ENCODE measurements around the gene ESRP2. TPM values are rescaled to one million over a fixed set of nuclear protein-coding genes. Genes with fewer than 3 reads are reported as not detected.

Gene ESRP2
- total RNA-seq, 4 donors from 2014 or later: 0.13 to 2.9 TPM; not detected in 2

- peak overlapping the region; percentile 66 to 91 for H3K4me3 ChIP-seq
- ATAC-seq: no peak
- 49 to 60% methylated on average over 5 to 8 of the region's 11 CpGs for WGBS, 2 donors (ENCODE audit: low coverage in 1 of 2)
- no peaks in the 10 kb centered on the region for H3K27me3 ChIP-seq
- H3K36me3 ChIP-seq: peaks cover 0 to 26% of the 10 kb centered on the region in 2 donors
- no peaks in the 10 kb centered on the region for H3K9me3 ChIP-seq
- H3K4me1 ChIP-seq: peaks cover 0 to 53% (median 15%) of the 10 kb centered on the region in 3 donors
- TF ChIP-seq EP300 (IDR thresholded peaks at IDR 0.05) (no peak), POLR2A (IDR thresholded peaks at IDR 0.05) (no peak), CTCF (IDR thresholded peaks at IDR 0.05) (no peak), POLR2AphosphoS5 (IDR thresholded peaks at IDR 0.05) (no peak)
- H3K27ac ChIP-seq: peak overlapping the region; percentile 82 to 98 (median 97)
Measured at GRCh38 chr16:68263559-68264127, 27.7 kb upstream of the ESRP2 start.

GRCh38 chr16:68259007-68259825 is 23.3 kb upstream of the ESRP2 start:
- no peak overlapping the region for H3K4me3 ChIP-seq
- peaks cover 0 to 69% of the 10 kb centered on the region in 2 donors for H3K36me3 ChIP-seq
- no peak for TF ChIP-seq CTCF (IDR thresholded peaks at IDR 0.05)
- no peak for TF ChIP-seq POLR2A (IDR thresholded peaks at IDR 0.05)
- TF ChIP-seq EP300 (IDR thresholded peaks at IDR 0.05): no peak
- peaks cover 0 to 26% (median 3%) of the 10 kb centered on the region in 3 donors for H3K4me1 ChIP-seq
- ATAC-seq: no peak
- H3K27me3 ChIP-seq: no peaks in the 10 kb centered on the region
- WGBS, 2 donors (ENCODE audit: low coverage in 1 of 2): 81 to 89% methylated on average over 2 to 7 of the region's 27 CpGs
- H3K27ac ChIP-seq: peak overlapping the region in 1 of 4 donors; percentile 62
- no peaks in the 10 kb centered on the region for H3K9me3 ChIP-seq

GRCh38 chr16:68257906-68258800 is 22.2 kb upstream of the ESRP2 start:
- Histone ChIP-seq H3K27me3 (no peaks in the 10 kb centered on the region), H3K36me3 (peaks cover 0 to 80% of the 10 kb centered on the region in 2 donors), H3K27ac (peak overlapping the region in 3 of 4 donors; percentile 48 to 70 (median 62)), H3K4me3 (no peak overlapping the region), H3K4me1 (peaks cover 0 to 17% (median 0%) of the 10 kb centered on the region in 3 donors), H3K9me3 (no peaks in the 10 kb centered on the region)
- peak; percentile 67 for ATAC-seq
- peak; percentile 83 for TF ChIP-seq POLR2AphosphoS5 (IDR thresholded peaks at IDR 0.05)
- no peak for TF ChIP-seq POLR2A (IDR thresholded peaks at IDR 0.05)
- TF ChIP-seq EP300 (IDR thresholded peaks at IDR 0.05): no peak
- WGBS, 2 donors (ENCODE audit: low coverage in 1 of 2): 33 to 71% methylated on average over 3 to 4 of the region's 13 CpGs

DNA sequence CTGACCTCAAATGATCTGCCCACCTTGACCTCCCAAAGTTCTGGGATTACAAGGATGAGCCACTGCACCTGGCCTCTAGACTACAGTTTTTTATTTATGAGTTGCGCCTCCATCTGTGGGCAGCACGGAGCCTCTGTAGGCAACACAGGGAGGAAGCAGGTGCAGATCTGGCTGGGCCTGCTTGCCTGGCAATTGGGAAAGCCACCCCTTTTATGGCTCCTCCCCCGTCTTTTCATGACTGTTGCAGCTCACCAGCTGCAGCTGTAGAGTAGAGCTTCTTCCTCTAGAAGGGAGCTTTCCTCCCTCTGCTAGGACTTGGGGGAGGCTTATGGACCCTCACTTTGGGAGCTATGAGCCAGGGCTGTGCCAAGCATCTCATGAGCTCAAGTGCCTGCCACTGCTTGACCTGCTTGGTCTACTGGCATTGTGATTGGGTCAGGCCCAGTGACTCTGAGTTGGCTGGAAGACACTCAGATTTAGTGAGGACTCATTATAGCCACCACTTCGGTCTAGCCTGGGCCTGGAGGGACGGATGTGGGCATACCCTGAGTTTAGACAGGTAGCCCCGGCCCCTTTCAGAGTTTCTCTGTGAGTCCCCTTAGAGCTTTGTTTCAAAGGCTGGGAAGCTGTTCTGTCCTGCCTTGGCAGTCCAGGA is 21.5 kb upstream of the ESRP2 start:
- H3K27me3 ChIP-seq: no peaks in the 10 kb centered on the region

More for the DNA sequence above, 21.5 kb upstream of the ESRP2 start:
- 40 to 74% methylated on average over 1 to 5 of the region's 6 CpGs for WGBS, 2 donors (ENCODE audit: low coverage in 1 of 2)
- Histone ChIP-seq H3K9me3 (no peaks in the 10 kb centered on the region), H3K4me3 (no peak overlapping the region), H3K4me1 (peaks cover 0 to 17% (median 0%) of the 10 kb centered on the region in 3 donors), H3K36me3 (peaks cover 0 to 87% of the 10 kb centered on the region in 2 donors), H3K27ac (peak overlapping the region in 3 of 4 donors; percentile 48 to 70 (median 62))
- TF ChIP-seq EP300 (IDR thresholded peaks at IDR 0.05) (no peak), CTCF (IDR thresholded peaks at IDR 0.05) (no peak), POLR2A (IDR thresholded peaks at IDR 0.05) (no peak), POLR2AphosphoS5 (IDR thresholded peaks at IDR 0.05) (no peak)
- ATAC-seq: no peak
